ENCODE results near the gene CCT7. TPM values are rescaled to one million over a fixed set of nuclear protein-coding genes. Genes with fewer than 3 reads are reported as not detected.

CCT7 gene
- total and polyA plus RNA-seq, 2 donors (not counting 1 experiment from before 2014, with no cell fraction given) = 94.4 to 160 TPM

DNA sequence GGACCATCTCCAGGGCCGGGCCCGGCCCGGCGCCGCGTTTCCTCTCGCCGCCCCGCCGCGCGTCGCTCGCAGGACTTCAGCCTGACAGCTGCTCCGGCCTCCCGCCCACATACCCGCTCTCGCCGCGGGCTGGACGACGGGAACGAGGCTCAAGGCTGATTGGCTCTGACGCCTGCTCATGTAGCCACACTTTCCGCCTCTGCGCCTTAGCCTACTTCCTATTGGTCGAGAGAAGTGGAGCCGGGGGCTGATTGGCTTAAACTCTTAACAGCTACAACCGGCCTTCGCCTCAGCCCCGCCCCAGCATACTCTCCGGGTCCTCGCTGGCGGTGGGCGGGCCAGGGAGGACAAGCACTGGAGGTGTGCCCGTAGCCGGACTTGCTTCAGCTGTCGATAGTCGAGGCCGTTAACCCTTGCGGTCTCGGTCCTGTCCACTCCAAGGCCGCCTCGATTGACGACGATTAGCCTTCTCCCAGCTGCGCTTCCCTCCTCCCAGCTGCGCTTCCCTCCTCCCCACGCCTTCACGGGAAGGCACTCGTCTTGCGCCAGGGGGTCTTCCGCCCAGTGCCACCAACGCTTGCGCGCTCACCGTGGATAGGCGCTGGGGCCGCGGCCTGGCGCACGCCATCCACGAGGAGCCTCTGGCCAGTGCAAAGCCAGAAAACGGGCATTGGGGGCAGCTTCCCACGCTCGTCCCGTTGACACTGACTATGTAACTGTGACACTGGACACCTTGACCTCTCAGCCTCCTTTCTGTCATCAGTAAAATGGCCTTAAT lies 765 bp upstream of the CCT7 start, which contains the start of gene PRADC1:
Gene PRADC1 (minus strand): TSS at position 86 of the 778 bp plus-strand sequence. CDS start 79 bp downstream, at position 7.
- CTCF ChIA-PET = interaction anchor here (0.6 to 3.2 kb wide), 11 partner anchors 10 to 1387 kb away, joined by 3 to 24 read pairs (median 4); partner anchors contain the start of gene FBXO41
- Histone ChIP-seq H3K4me3 (ENCODE audit: control extremely low read depth in 1 of 5, extremely low read depth in 1 of 5, insufficient read depth in 1 of 5, low read depth in 2 of 5, low read length in 4 of 5) (peak within 1 kb of the TSS; percentile 89 to 99 (median 94)), H3K79me2 (ENCODE audit: control insufficient read depth, insufficient read depth, low read length) (peaks cover 34% of the 10 kb centered on the region), H3K9me3 (ENCODE audit: control extremely low read depth in 1 of 3, control insufficient read depth in 2 of 3, insufficient read depth in 1 of 3, low read length in 2 of 3) (no peaks in the 10 kb centered on the region), H3K27me3 (replicated peaks in 1 of 4; ENCODE audit: control extremely low read depth in 1 of 4, control insufficient read depth in 3 of 4, insufficient read depth in 4 of 4, low read length in 3 of 4) (no peaks in the 10 kb centered on the region), H4K20me1 (ENCODE audit: control insufficient read depth, insufficient read depth, low read length, poor library complexity, severe bottlenecking) (peaks cover 23% of the 10 kb centered on the region), H3K4me1 (ENCODE audit: control insufficient read depth in 2 of 2, insufficient read depth in 2 of 2, low read length in 2 of 2) (peaks cover 18 to 20% of the 10 kb centered on the region in 2 donors), H2AFZ (ENCODE audit: insufficient read depth, low read depth, low read length, poor library complexity, severe bottlenecking) (peak within 1 kb of the TSS; percentile 99), H3K27ac (ENCODE audit: low read length in 2 of 2) (peak within 1 kb of the TSS; percentile 87 to 90), H3K36me3 (replicated peaks in 1 of 2; ENCODE audit: control extremely low read depth in 1 of 2, control insufficient read depth in 1 of 2, extremely low read depth in 1 of 2, insufficient read depth in 2 of 2, low read length in 1 of 2) (peaks cover 2 to 3% of the 10 kb centered on the region in 2 experiments), H3K4me2 (replicated peaks; ENCODE audit: low read depth, low read length, poor library complexity, severe bottlenecking) (peak within 1 kb of the TSS; percentile 99), H3K9ac (ENCODE audit: low read length) (peak within 1 kb of the TSS; percentile 75)
- no peak for TF ChIP-seq EZH2 (IDR thresholded peaks at IDR 0.05; ENCODE audit: borderline replicate concordance, insufficient read depth, low read depth, low read length, poor library complexity, severe bottlenecking)
- TF ChIP-seq, protein P1, sequence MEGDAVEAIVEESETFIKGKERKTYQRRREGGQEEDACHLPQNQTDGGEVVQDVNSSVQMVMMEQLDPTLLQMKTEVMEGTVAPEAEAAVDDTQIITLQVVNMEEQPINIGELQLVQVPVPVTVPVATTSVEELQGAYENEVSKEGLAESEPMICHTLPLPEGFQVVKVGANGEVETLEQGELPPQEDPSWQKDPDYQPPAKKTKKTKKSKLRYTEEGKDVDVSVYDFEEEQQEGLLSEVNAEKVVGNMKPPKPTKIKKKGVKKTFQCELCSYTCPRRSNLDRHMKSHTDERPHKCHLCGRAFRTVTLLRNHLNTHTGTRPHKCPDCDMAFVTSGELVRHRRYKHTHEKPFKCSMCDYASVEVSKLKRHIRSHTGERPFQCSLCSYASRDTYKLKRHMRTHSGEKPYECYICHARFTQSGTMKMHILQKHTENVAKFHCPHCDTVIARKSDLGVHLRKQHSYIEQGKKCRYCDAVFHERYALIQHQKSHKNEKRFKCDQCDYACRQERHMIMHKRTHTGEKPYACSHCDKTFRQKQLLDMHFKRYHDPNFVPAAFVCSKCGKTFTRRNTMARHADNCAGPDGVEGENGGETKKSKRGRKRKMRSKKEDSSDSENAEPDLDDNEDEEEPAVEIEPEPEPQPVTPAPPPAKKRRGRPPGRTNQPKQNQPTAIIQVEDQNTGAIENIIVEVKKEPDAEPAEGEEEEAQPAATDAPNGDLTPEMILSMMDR (IDR thresholded peaks at IDR 0.05) = no peak
- WGBS (ENCODE audit: insufficient coverage) = under 1% methylated on average over 66 of the region's 67 CpGs
- Mint-ChIP-seq H3K4me1 (peaks cover 38% of the 10 kb centered on the region), H3K27ac (peak within 1 kb of the TSS; percentile 93), H3K4me3 (peak within 1 kb of the TSS; percentile 99), H3K9me3 (ENCODE audit: insufficient read depth) (no peaks in the 10 kb centered on the region), H3K27me3 (no peaks in the 10 kb centered on the region)
- ATAC-seq (ENCODE audit: low read depth) = peak; percentile 85
- POLR2A ChIA-PET = interaction anchor here (0.6 to 2.2 kb wide), 10 partner anchors 15 to 1221 kb away, joined by 3 to 20 read pairs (median 8); partner anchors contain the start of genes ALMS1, FBXO41, INO80B and SFXN5
- DNase-seq = peak; percentile 97
- intact Hi-C loops (cut with micrococcal nuclease) = loop anchor here (1.0 to 5.0 kb wide), 8 partner anchors 19 to 1724 kb away; partner anchors contain the start of genes ALMS1, AUP1, DQX1 and HTRA2
